Measurements from ENCODE around the gene CDT1. TPM values are rescaled to one million over a fixed set of nuclear protein-coding genes. Genes with fewer than 3 reads are reported as not detected.
"Not testable (repeated sequence)": the region's sequence is repeated elsewhere in the genome, so short reads cannot be mapped to it uniquely, and the experiment has no call there.

CDT1 gene
- polyA plus RNA-seq, 1 experiment = 1.2 TPM

DNA sequence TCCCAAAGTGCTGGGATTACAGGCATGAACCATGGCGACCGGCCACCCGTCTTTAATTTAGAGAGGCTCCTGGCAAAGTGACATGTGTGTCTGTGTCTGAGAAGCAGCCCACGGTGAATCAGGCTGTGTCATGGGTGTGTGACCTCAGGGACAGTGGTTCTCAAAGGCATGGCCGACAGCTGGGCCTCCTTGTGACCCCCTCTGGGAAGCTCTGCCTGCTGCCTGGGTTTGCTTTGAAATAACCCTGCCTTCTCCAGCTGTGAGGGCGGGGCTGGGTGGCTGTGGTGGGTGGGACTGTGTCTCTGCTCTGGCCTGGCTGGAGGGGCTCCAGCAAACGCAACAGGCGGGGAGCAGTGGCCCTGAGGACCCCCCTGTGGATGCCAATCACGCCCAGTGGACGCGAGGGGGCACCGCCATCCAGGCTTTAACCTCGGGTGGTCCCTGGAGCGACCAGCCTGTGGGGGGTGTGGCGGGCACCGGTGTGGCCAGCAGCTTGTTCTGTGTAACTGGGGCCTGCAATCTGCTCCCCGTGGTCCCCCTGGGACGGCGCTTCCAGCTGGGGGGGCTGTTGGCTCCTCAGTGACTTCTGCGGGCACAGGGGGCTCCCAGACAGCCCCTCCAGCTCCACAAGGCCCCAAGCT, 16.9 kb downstream of the CDT1 start:
- TF ChIP-seq, protein P1, sequence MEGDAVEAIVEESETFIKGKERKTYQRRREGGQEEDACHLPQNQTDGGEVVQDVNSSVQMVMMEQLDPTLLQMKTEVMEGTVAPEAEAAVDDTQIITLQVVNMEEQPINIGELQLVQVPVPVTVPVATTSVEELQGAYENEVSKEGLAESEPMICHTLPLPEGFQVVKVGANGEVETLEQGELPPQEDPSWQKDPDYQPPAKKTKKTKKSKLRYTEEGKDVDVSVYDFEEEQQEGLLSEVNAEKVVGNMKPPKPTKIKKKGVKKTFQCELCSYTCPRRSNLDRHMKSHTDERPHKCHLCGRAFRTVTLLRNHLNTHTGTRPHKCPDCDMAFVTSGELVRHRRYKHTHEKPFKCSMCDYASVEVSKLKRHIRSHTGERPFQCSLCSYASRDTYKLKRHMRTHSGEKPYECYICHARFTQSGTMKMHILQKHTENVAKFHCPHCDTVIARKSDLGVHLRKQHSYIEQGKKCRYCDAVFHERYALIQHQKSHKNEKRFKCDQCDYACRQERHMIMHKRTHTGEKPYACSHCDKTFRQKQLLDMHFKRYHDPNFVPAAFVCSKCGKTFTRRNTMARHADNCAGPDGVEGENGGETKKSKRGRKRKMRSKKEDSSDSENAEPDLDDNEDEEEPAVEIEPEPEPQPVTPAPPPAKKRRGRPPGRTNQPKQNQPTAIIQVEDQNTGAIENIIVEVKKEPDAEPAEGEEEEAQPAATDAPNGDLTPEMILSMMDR (IDR thresholded peaks at IDR 0.05; ENCODE audit: low read depth, low read length) = no peak
- H3K27ac ChIP-seq (ENCODE audit: low read depth, low read length) = no peak overlapping the region
- H3K9me3 ChIP-seq (ENCODE audit: control insufficient read depth, insufficient read depth, low read length) = no peaks in the 10 kb centered on the region; the same call in 1 of the 2 replicates
- POLR2A ChIA-PET = no interaction called here
- CTCF ChIA-PET = interaction anchor here (0.6 to 1.0 kb wide), 2 partner anchors 9 to 28 kb away, joined by 3 read pairs; no protein-coding TSS in a partner anchor
- H3K27me3 ChIP-seq (ENCODE audit: control insufficient read depth, insufficient read depth, low read length) = no peaks in the 10 kb centered on the region
- no peak for DNase-seq (ENCODE audit: low read depth, low spot score)
- H3K4me3 ChIP-seq (ENCODE audit: low read depth, low read length) = no peak overlapping the region

DNA sequence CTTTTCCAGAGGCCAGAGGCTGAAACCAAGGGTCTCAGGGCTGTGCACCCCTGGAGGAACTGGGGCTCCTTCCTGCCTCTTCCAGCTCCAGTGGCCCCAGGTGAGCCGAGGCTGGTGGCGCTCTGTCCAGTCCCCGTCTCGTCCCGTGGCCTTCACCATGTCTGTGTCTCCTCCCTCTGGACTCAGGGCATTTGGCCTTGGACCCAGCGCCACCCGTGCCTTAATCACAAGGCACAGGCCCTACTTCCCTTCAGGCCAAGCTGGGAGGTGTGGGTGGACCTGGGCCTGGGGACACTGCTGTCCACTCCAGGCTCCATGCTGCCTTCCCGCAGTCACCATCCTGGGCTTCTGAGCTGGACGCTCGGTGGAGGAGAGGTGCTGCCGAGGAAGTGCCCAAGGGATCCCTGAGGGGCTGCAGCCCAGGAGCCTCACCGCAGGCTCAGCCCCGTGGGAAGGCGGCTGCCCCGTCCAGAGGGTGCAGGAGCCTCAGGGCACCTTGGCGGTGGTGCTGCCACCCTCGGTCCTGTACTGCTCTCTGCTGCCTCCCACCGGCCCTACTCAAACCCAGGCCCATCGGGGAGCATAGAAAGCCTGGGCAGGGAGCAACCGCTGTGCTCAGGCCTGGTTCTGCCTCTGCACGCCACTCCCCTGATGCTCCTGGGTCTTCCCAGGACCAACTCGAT, 17.7 kb downstream of the CDT1 start:
- no peak overlapping the region for H3K27ac ChIP-seq (ENCODE audit: low read depth, low read length)
- H3K4me3 ChIP-seq (ENCODE audit: low read depth, low read length) = no peak overlapping the region
- DNase-seq (ENCODE audit: low read depth, low spot score) = no peak
- no peaks in the 10 kb centered on the region for H3K27me3 ChIP-seq (ENCODE audit: control insufficient read depth, insufficient read depth, low read length)
- no peaks in the 10 kb centered on the region; the same call in 1 of the 2 replicates for H3K9me3 ChIP-seq (ENCODE audit: control insufficient read depth, insufficient read depth, low read length)
- ChIA-PET CTCF (no interaction called here), POLR2A (no interaction called here)
- TF ChIP-seq, protein P1 (IDR thresholded peaks at IDR 0.05; ENCODE audit: low read depth, low read length) = 0 out of 2 replicates have a peak, but pooled peaks have one; percentile 4

- TF ChIP-seq, protein P1 (IDR thresholded peaks at IDR 0.05; ENCODE audit: low read depth, low read length) = no peak
- ChIA-PET CTCF (no interaction called here), POLR2A (no interaction called here)
- Histone ChIP-seq H3K27ac (ENCODE audit: low read depth, low read length) (no peak overlapping the region), H3K9me3 (ENCODE audit: control insufficient read depth, insufficient read depth, low read length) (no peaks in the 10 kb centered on the region; the same call in 1 of the 2 replicates), H3K4me3 (ENCODE audit: low read depth, low read length) (no peak overlapping the region), H3K27me3 (ENCODE audit: control insufficient read depth, insufficient read depth, low read length) (no peaks in the 10 kb centered on the region)
- DNase-seq (ENCODE audit: low read depth, low spot score) = no peak
Measured at GRCh38 chr16:88822281-88823040, 18.9 kb downstream of the CDT1 start.

GRCh38 chr16:88823646-88824045, 20.1 kb downstream of the CDT1 start:
- CTCF ChIA-PET; DNase-seq (ENCODE audit: low read depth, low spot score); POLR2A ChIA-PET; H3K27ac ChIP-seq (ENCODE audit: low read depth, low read length); H3K4me3 ChIP-seq (ENCODE audit: low read depth, low read length); H3K27me3 ChIP-seq (ENCODE audit: control insufficient read depth, insufficient read depth, low read length); H3K9me3 ChIP-seq (ENCODE audit: control insufficient read depth, insufficient read depth, low read length): not testable (repeated sequence)

GRCh38 chr16:88824256-88825077, 20.9 kb downstream of the CDT1 start:
- H3K9me3 ChIP-seq (ENCODE audit: control insufficient read depth, insufficient read depth, low read length) = no peaks in the 10 kb centered on the region
- DNase-seq (ENCODE audit: low read depth, low spot score) = no peak
- H3K4me3 ChIP-seq (ENCODE audit: low read depth, low read length) = no peak overlapping the region
- POLR2A ChIA-PET = interaction anchor here (0.6 kb wide), 1 partner anchor 56 kb away, joined by 3 read pairs; no protein-coding TSS in a partner anchor
- H3K27me3 ChIP-seq (ENCODE audit: control insufficient read depth, insufficient read depth, low read length) = no peaks in the 10 kb centered on the region
- TF ChIP-seq, protein P1 (IDR thresholded peaks at IDR 0.05; ENCODE audit: low read depth, low read length) = no peak
- no peak overlapping the region for H3K27ac ChIP-seq (ENCODE audit: low read depth, low read length)
- CTCF ChIA-PET = no interaction called here

All from AG04450 (cell line).